HepG2 (cell line): ENCODE measurements around the gene FAM229A. TPM values are rescaled to one million over a fixed set of nuclear protein-coding genes. Genes with fewer than 3 reads are reported as not detected.

Experiments
- ATAC-seq: fragments of 200-7000 bp; cut with Tn5 transposase; 3 replicates; pipeline ENCODE4 v1.9.1; 2020; ENCODE audit warnings: mild to moderate bottlenecking, moderate library complexity
- BruUV-seq: library from RNA; stranded (reverse); fragments of 400-500 nt; replicated peaks from 2 replicates; lab custom pipeline; 2021; lab: Mats Ljungman, UMichigan
- CTCF ChIA-PET: fragments of 300-600 bp; formaldehyde crosslinking; extraction: SDS; loops from one replicate; lab custom pipeline; 2021; ENCODE audit warnings: low total read pairs, inconsistent platforms, low intra/inter-chr PET ratio; lab: Yijun Ruan, JAX
- POLR2A ChIA-PET: fragments of 350-600 bp; sonication (Branson Sonifier 250); formaldehyde crosslinking; loops from one replicate; lab custom pipeline; 2020; ENCODE audit warnings: antibody characterized with exemption, inconsistent platforms; lab: Yijun Ruan, JAX
- DNase-seq: peaks from one replicate; pipeline ENCODE4 v3.0.0-alpha.2; 2015; ENCODE audit warnings: low spot score
- FAIRE-seq: peaks from 3 replicates; lab custom pipeline; 2011; peaks lifted over from hg19 to GRCh38; lab: Jason Lieb, UNC
- H2AFZ ChIP-seq: one replicate; pipeline ENCODE4 v1.6.1; 2011; ENCODE audit warnings: low read length, inconsistent platforms
- H3K27ac ChIP-seq: fragments of 300-600 bp; 3 replicates; pipeline ENCODE4 v1.8.0; 2011; ENCODE audit warnings: mixed run types, mild to moderate bottlenecking, mixed read lengths, low read length, inconsistent platforms; ENCODE audit not compliant: insufficient read depth; ENCODE audit errors: extremely low read length
- H3K27me3 ChIP-seq, 2 experiments: fragments of 200-600 bp in 1 of 2; 2 replicates in 1 of 2; 3 replicates in 1 of 2; pipeline versions ENCODE4 v1.6.0 to v1.8.0; 2011; ENCODE audit warnings: low read length in 2 of 2, mild to moderate bottlenecking in 2 of 2, moderate library complexity in 2 of 2, inconsistent platforms in 1 of 2; ENCODE audit not compliant: insufficient read depth in 2 of 2, control insufficient read depth in 1 of 2
- H3K36me3 ChIP-seq, 2 experiments: fragments of 200-600 bp in 1 of 2; replicated peaks in 1 of 2; 2 replicates in 1 of 2; 3 replicates in 1 of 2; pipeline versions ENCODE4 v1.5.1 to v1.8.0; 2011; ENCODE audit warnings: low read length in 2 of 2, inconsistent platforms in 1 of 2; ENCODE audit not compliant: insufficient read depth in 2 of 2, control insufficient read depth in 1 of 2
- H3K4me1 ChIP-seq: 2 replicates; pipeline ENCODE4 v1.5.1; 2012; ENCODE audit warnings: low read length, inconsistent platforms; ENCODE audit not compliant: insufficient read depth
- H3K4me2 ChIP-seq: 2 replicates; pipeline ENCODE4 v1.6.0; 2011; ENCODE audit warnings: low read depth, low read length, inconsistent platforms
- H3K4me3 ChIP-seq, 3 experiments: fragments of 200-600 bp in 1 of 3; sonication (generic), shearing (Covaris generic) in 1 of 3; replicated peaks in 1 of 3; 2 replicates each; pipeline ENCODE4 v1.5.1; 2011 to 2016; ENCODE audit warnings: low read length in 3 of 3, inconsistent platforms in 2 of 3, low read depth in 2 of 3, mild to moderate bottlenecking in 2 of 3, control low read depth in 1 of 3, mixed read lengths in 1 of 3; ENCODE audit not compliant: insufficient read depth in 1 of 3
- H3K79me2 ChIP-seq: one replicate; pipeline ENCODE4 v1.6.1; 2011; ENCODE audit warnings: low read length, inconsistent platforms; ENCODE audit not compliant: insufficient read depth
- H3K9ac ChIP-seq: 2 replicates; pipeline ENCODE4 v1.6.0; 2011; ENCODE audit warnings: mild to moderate bottlenecking, low read depth, low read length, inconsistent platforms; ENCODE audit not compliant: insufficient read depth
- H3K9me3 ChIP-seq: 2 replicates; pipeline ENCODE4 v1.5.1; 2012; ENCODE audit warnings: mild to moderate bottlenecking, low read length
- H4K20me1 ChIP-seq: 2 replicates; pipeline ENCODE4 v1.6.0; 2011; ENCODE audit warnings: inconsistent platforms, mild to moderate bottlenecking, low read length, moderate library complexity; ENCODE audit not compliant: insufficient read depth
- ATF7-NPFF ChIP-seq: sonication (generic); formaldehyde crosslinking; IDR thresholded peaks from 2 replicates; pipeline ENCODE4 v1.8.1; 2023; ENCODE audit warnings: mild to moderate bottlenecking, low read depth, missing genetic modification reagents, moderate library complexity
- CERS6 ChIP-seq: sonication (generic); formaldehyde crosslinking; IDR thresholded peaks from 2 replicates; pipeline ENCODE4 v1.5.0; 2020; ENCODE audit warnings: missing genetic modification reagents
- DRAP1 ChIP-seq: IDR thresholded peaks from 2 replicates; pipeline ENCODE4 v1.6.1; 2016; ENCODE audit warnings: missing genetic modification reagents, missing compliant biosample characterization
- GPN1 ChIP-seq: sonication (generic); formaldehyde crosslinking; IDR thresholded peaks from 2 replicates; pipeline ENCODE4 v1.5.1; 2020; ENCODE audit warnings: missing genetic modification reagents, borderline replicate concordance
- JDP2 ChIP-seq: sonication (generic); formaldehyde crosslinking; IDR thresholded peaks from 2 replicates; pipeline ENCODE4 v1.8.1; 2022; ENCODE audit warnings: missing genetic modification reagents, borderline replicate concordance
- MAZ ChIP-seq, 2 experiments: sonication (generic) in 1 of 2; formaldehyde crosslinking in 1 of 2; IDR thresholded peaks; 2 replicates each; pipeline versions ENCODE4 v1.5.0 to v1.6.1; 2012 to 2020; ENCODE audit warnings: low read depth in 2 of 2, mild to moderate bottlenecking in 2 of 2, borderline replicate concordance in 1 of 2, improper control_type of control experiment in 1 of 2, low read length in 1 of 2, missing genetic modification reagents in 1 of 2, moderate library complexity in 1 of 2
- RAD51 ChIP-seq: fragments of 450-650 bp; IDR thresholded peaks from 2 replicates; pipeline ENCODE4 v1.6.1; 2016; ENCODE audit warnings: borderline replicate concordance
- SP140L ChIP-seq: sonication (generic); formaldehyde crosslinking; IDR thresholded peaks from 2 replicates; pipeline ENCODE4 v1.4.0; 2020; ENCODE audit warnings: missing genetic modification reagents, borderline replicate concordance
- SP5 ChIP-seq: IDR thresholded peaks from 2 replicates; pipeline ENCODE4 v1.6.1; 2016; ENCODE audit warnings: low read depth, borderline replicate concordance
- TFE3 ChIP-seq: IDR thresholded peaks from 2 replicates; pipeline ENCODE4 v1.6.1; 2016
- ZBTB20 ChIP-seq: sonication (generic); formaldehyde crosslinking; IDR thresholded peaks from 2 replicates; pipeline ENCODE4 v1.8.1; 2023; ENCODE audit warnings: missing genetic modification reagents, low read depth, mild to moderate bottlenecking, borderline replicate concordance
- ZFP36L1 ChIP-seq: sonication (generic); formaldehyde crosslinking; IDR thresholded peaks from 2 replicates; pipeline ENCODE4 v1.8.0; 2022; ENCODE audit warnings: mild to moderate bottlenecking, missing genetic modification reagents, moderate library complexity
- ZNF17 ChIP-seq: sonication (generic); formaldehyde crosslinking; IDR thresholded peaks from 2 replicates; pipeline ENCODE4 v1.5.0; 2020; ENCODE audit warnings: mild to moderate bottlenecking, missing genetic modification reagents
- ZNF576 ChIP-seq: sonication (generic); formaldehyde crosslinking; IDR thresholded peaks from 2 replicates; pipeline ENCODE4 v1.4.0; 2020; ENCODE audit warnings: mild to moderate bottlenecking, missing genetic modification reagents
- WGBS: methylation state at CpG from one replicate; pipeline ENCODE4 v1.1.6; 2017; ENCODE audit warnings: low lambda C conversion rate; 5-methylcytosine and 5-hydroxymethylcytosine counted together
- in situ Hi-C: cut with HindIII; loops from 2 replicates; pipeline ENCODE4 v1.10.0; 2017; ENCODE audit warnings: low pct_unique_long_range_greater_than_20kb; ENCODE audit not compliant: extremely low pct_ligation_motif_present
- intact Hi-C: fragments of 100-400 bp; cut with micrococcal nuclease; formaldehyde crosslinking; loops from one replicate; pipeline ENCODE4 v1.10.0; 2022; ENCODE audit not compliant: unreplicated experiment
- polyA plus RNA-seq, 8 experiments: library from polyadenylated mRNA; depleted of rRNA in 3 of 8; stranded (reverse) in 7 of 8; unstranded in 1 of 8; fragments of >200 nt; fragmentation: Illumina TruSeq in 4 of 8; extraction: Trizol in 4 of 8; gene quantifications; 2 replicates each; pipeline versions ENCODE4 v1.2.1 to v1.2.3, GENCODE V29; 2011 to 2016; ENCODE audit warnings: low read depth in 4 of 8, missing spikeins in 1 of 8, mixed read lengths in 1 of 8; ENCODE audit not compliant: insufficient read depth in 1 of 8
- total RNA-seq, 5 experiments: library from RNA; depleted of rRNA; stranded (reverse); fragments of >200 nt; fragmentation: Illumina TruSeq; extraction: Trizol; gene quantifications; 2 replicates each; pipeline ENCODE4 v1.2.3, GENCODE V29; 2016; ENCODE audit warnings: low read depth in 1 of 5

Gene FAM229A
- total and polyA plus RNA-seq, 2 of the 13 experiments (the other 11 are each of a cell fraction or from before 2014, with no cell fraction given): 3.2 to 17.6 TPM

GRCh38 chr1:32405672-32406467, 43.6 kb upstream of the FAM229A start:
- peaks cover 23% of the 10 kb centered on the region for H3K4me1 ChIP-seq
- H3K9ac ChIP-seq: no peak overlapping the region
- in situ Hi-C loops: no loop called here
- H3K4me2 ChIP-seq: no peak overlapping the region
- H3K27ac ChIP-seq: no peak overlapping the region
- H3K27me3 ChIP-seq: 0 out of 5 replicates have a peak, but pooled peaks cover 0 to 2% of the 10 kb centered on the region in 2 experiments
- H3K9me3 ChIP-seq: no peaks in the 10 kb centered on the region
- no peaks in the 10 kb centered on the region for H3K36me3 ChIP-seq
- ChIA-PET POLR2A (interaction anchor here (0.7 to 1.3 kb wide), 2 partner anchors 74 to 526 kb away, joined by 3 read pairs; no protein-coding TSS in a partner anchor), CTCF (no interaction called here)
- no peak overlapping the region for H2AFZ ChIP-seq
- peak; percentile 42; the same call in 2 of the 3 replicates for ATAC-seq
- H4K20me1 ChIP-seq: no peaks in the 10 kb centered on the region
- WGBS: 50% methylated on average over 4 of the region's 4 CpGs
- no peak for FAIRE-seq
- H3K4me3 ChIP-seq: no peak overlapping the region
- H3K79me2 ChIP-seq: no peaks in the 10 kb centered on the region
- BruUV-seq: no TSS peak
- DNase-seq: no peak
- intact Hi-C loops: no loop called here
- no peak for TF ChIP-seq SP140L (CRISPR knock-in tag)
- TF ChIP-seq TFE3 (CRISPR knock-in tag): no peak
- TF ChIP-seq RAD51: peak; percentile 50; the same call in 1 of the 2 replicates

GRCh38 chr1:32404946-32405345, 42.7 kb upstream of the FAM229A start:
- Histone ChIP-seq H3K4me2 (no peak overlapping the region), H4K20me1 (no peaks in the 10 kb centered on the region), H3K36me3 (no peaks in the 10 kb centered on the region), H3K9me3 (no peaks in the 10 kb centered on the region), H3K4me1 (peaks cover 21% of the 10 kb centered on the region), H2AFZ (no peak overlapping the region), H3K27me3 (0 out of 5 replicates have a peak, but pooled peaks cover 0 to 2% of the 10 kb centered on the region in 2 experiments), H3K79me2 (no peaks in the 10 kb centered on the region), H3K27ac (no peak overlapping the region), H3K4me3 (no peak overlapping the region), H3K9ac (no peak overlapping the region)
- intact Hi-C loops (loop anchor here (5.0 kb wide), 1 partner anchor 42 kb away; no protein-coding TSS in a partner anchor), in situ Hi-C loops (no loop called here)
- POLR2A ChIA-PET: no interaction called here
- FAIRE-seq (no peak), ATAC-seq (no peak), DNase-seq (no peak)
- BruUV-seq: no TSS peak
- 17% methylated on average over 2 of the region's 2 CpGs for WGBS
- CTCF ChIA-PET: no interaction called here
- TF ChIP-seq MAZ (IDR thresholded peaks at IDR 0.05; ENCODE audit: borderline replicate concordance, low read depth, low read length): no peak
- TF ChIP-seq MAZ (CRISPR knock-in tag; IDR thresholded peaks at IDR 0.05; ENCODE audit: low read depth): no peak
- no peak for TF ChIP-seq SP5 (CRISPR knock-in tag)
- no peak for TF ChIP-seq ZNF576
- no peak for TF ChIP-seq ATF7-NPFF (CRISPR knock-in tag)
- no peak for TF ChIP-seq ZFP36L1 (CRISPR knock-in tag)
- TF ChIP-seq ZNF17 (CRISPR knock-in tag): no peak
- TF ChIP-seq ZBTB20 (CRISPR knock-in tag): no peak
- TF ChIP-seq GPN1 (CRISPR knock-in tag): no peak
- no peak for TF ChIP-seq DRAP1 (CRISPR knock-in tag)
- no peak for TF ChIP-seq CERS6 (CRISPR knock-in tag)
- TF ChIP-seq JDP2 (CRISPR knock-in tag): no peak
